Skeletal muscle tissue (tissue), 4 donors: ENCODE data around the gene EPHA2. TPM values are rescaled to one million over a fixed set of nuclear protein-coding genes. Genes with fewer than 3 reads are reported as not detected.

Source experiments
- H3K27ac ChIP-seq: one replicate; pipeline ENCODE4 v1.7.0; 2013; ENCODE audit warnings: mild to moderate bottlenecking, low read depth, low read length, inconsistent platforms
- H3K27me3 ChIP-seq, 3 donors: one replicate each; pipeline ENCODE4 v1.7.0; 2013; ENCODE audit warnings: low read length in 3 of 3; ENCODE audit not compliant: control insufficient read depth in 3 of 3, insufficient read depth in 3 of 3
- H3K36me3 ChIP-seq, 3 donors: one replicate each; pipeline ENCODE4 v1.7.0; 2013; ENCODE audit warnings: low read length in 3 of 3; ENCODE audit not compliant: control insufficient read depth in 3 of 3, insufficient read depth in 3 of 3
- H3K4me1 ChIP-seq, 3 donors: one replicate each; pipeline ENCODE4 v1.7.0; 2013; ENCODE audit warnings: low read length in 3 of 3, mild to moderate bottlenecking in 3 of 3; ENCODE audit not compliant: control insufficient read depth in 3 of 3, insufficient read depth in 3 of 3
- H3K4me3 ChIP-seq, 3 donors: one replicate each; pipeline ENCODE4 v1.7.0; 2013; ENCODE audit warnings: low read length in 3 of 3
- H3K9ac ChIP-seq, 3 donors: one replicate each; pipeline ENCODE4 v1.7.0; 2013; ENCODE audit warnings: low read length in 3 of 3, mild to moderate bottlenecking in 3 of 3, moderate library complexity in 2 of 3, low read depth in 1 of 3
- H3K9me3 ChIP-seq, 3 donors: one replicate each; pipeline ENCODE4 v1.7.0; 2013; ENCODE audit warnings: low read length in 3 of 3; ENCODE audit not compliant: control insufficient read depth in 3 of 3
- total RNA-seq: library from RNA; depleted of rRNA; stranded (reverse); fragments of >200 nt; gene quantifications from one replicate; pipeline ENCODE4 v1.2.3, GENCODE V29; 2014
- donor health status: Osteomylitis.

The EPHA2 gene
- total RNA-seq, 1 donor from 2014 or later: 5.2 TPM

DNA sequence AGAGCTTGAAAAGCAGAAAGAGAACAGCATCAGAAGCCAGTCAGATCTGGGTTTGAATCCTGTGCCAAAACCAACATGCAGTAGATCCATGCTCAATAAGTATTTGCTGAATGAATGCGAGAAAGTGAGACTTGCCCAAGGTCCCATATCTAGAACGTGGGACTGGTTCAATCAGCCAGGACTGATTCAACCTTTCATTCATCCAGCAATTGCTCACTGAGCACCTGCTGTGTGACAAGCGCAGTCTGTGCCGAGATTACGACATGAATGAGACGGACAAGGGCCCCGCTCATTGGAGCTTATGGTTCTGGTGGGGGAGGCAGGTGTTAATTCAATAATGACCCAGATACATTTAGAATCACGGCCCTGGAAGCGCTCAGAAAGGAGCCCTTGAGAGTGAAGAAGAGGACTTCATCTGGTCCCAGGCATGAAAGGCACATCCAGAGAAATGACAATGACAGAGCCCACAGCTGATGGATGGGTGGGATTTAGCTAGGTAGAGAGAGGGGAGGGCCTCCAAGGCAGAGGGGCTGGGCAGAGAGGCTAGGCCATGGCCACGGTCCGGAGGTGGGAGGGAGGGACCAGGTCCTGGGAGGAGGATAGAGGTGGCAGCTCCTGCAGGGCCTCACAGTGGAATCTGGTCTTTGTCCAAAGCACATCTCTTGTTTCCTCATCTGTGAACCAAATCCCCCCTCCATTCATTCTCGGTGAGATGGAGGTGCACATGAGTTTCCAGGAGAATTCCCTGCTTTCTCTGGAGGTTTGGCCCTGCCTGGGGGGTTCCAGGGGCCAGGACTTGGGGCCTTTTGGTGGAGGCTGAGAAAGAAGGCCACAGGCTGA, 78.2 kb downstream of the EPHA2 start:
- Histone ChIP-seq H3K9ac (no peak overlapping the region), H3K27ac (no peak overlapping the region), H3K27me3 (peaks cover 3 to 21% (median 9%) of the 10 kb centered on the region in 3 donors), H3K36me3 (no peaks in the 10 kb centered on the region), H3K4me3 (no peak overlapping the region), H3K4me1 (peaks cover 10 to 30% (median 28%) of the 10 kb centered on the region in 3 donors), H3K9me3 (no peaks in the 10 kb centered on the region)

DNA sequence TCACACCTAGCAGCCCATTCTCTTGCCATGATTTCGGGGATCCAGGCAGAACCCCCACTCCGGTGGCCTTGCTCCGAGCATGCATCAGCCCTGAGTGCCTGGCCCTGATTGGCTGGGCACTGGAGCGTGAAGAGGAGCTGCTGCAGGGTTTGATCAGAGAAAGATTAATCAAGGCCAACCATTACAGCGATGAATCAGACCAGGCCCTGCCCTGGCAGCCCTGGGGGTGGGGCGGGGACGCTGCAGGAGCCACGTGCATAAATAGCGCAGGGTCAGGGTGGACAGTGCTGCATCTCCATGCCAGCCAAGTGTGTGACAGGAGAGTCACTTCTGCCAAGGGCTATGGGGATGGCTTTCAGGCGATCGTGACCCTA, 79.0 kb downstream of the EPHA2 start:
- Histone ChIP-seq H3K9ac (no peak overlapping the region), H3K36me3 (no peaks in the 10 kb centered on the region), H3K27me3 (peaks cover 7 to 29% (median 9%) of the 10 kb centered on the region in 3 donors), H3K4me3 (no peak overlapping the region), H3K9me3 (no peaks in the 10 kb centered on the region), H3K27ac (no peak overlapping the region), H3K4me1 (peaks cover 10 to 30% (median 25%) of the 10 kb centered on the region in 3 donors)

GRCh38 chr1:16076031-16076864, 79.6 kb downstream of the EPHA2 start:
- H3K27ac ChIP-seq: no peak overlapping the region
- H3K36me3 ChIP-seq: no peaks in the 10 kb centered on the region
- peaks cover 10 to 30% (median 23%) of the 10 kb centered on the region in 3 donors for H3K4me1 ChIP-seq
- H3K9me3 ChIP-seq: no peaks in the 10 kb centered on the region
- H3K9ac ChIP-seq: peak overlapping the region in 1 of 3 donors; percentile 33
- H3K4me3 ChIP-seq: no peak overlapping the region
- peaks cover 7 to 30% (median 9%) of the 10 kb centered on the region in 3 donors for H3K27me3 ChIP-seq

- peaks cover 7 to 35% (median 9%) of the 10 kb centered on the region in 3 donors for H3K27me3 ChIP-seq
- no peaks in the 10 kb centered on the region for H3K36me3 ChIP-seq
- H3K27ac ChIP-seq: no peak overlapping the region
- peak overlapping the region in 1 of 3 donors; percentile 33 for H3K9ac ChIP-seq
- H3K4me3 ChIP-seq: no peak overlapping the region
- H3K4me1 ChIP-seq: peaks cover 10 to 30% (median 23%) of the 10 kb centered on the region in 3 donors
- no peaks in the 10 kb centered on the region for H3K9me3 ChIP-seq
These were observed 80.4 kb downstream of the EPHA2 start for GRCh38 chr1:16075337-16076030.

Other genes starting within 250 kb of the EPHA2 start
- gene ZBTB17, start 180.0 kb downstream of the EPHA2 start, total RNA-seq: 23.5 TPM
- not detected for gene SRARP, start 151.8 kb downstream of the EPHA2 start, total RNA-seq
- 5.7 TPM for gene HSPB7, start 138.0 kb downstream of the EPHA2 start, total RNA-seq
- under 0.01 TPM for gene CLCNKA, start 134.0 kb downstream of the EPHA2 start, total RNA-seq
- gene CLCNKB, start 112.3 kb downstream of the EPHA2 start, total RNA-seq: not detected
- not detected for gene FAM131C, start 82.4 kb downstream of the EPHA2 start, total RNA-seq
- 0.52 TPM for gene ARHGEF19, start 56.6 kb upstream of the EPHA2 start, total RNA-seq
- gene CPLANE2, start 81.1 kb upstream of the EPHA2 start, total RNA-seq: 3.1 TPM
- gene FBXO42, start 196.4 kb upstream of the EPHA2 start, total RNA-seq: 12.0 TPM
- gene SZRD1, start 211.2 kb upstream of the EPHA2 start, total RNA-seq: 13.0 TPM